ENCODE measurements around the gene PDCL3. TPM values are rescaled to one million over a fixed set of nuclear protein-coding genes. Genes with fewer than 3 reads are reported as not detected.
A peak's percentile ranks its signal among the peaks of the same experiment; 100 is the strongest.

Gene PDCL3
- total RNA-seq, 4 donors from 2014 or later: 20.8 to 22.9 (median 21.7) TPM

GRCh38 chr2:100610381-100610831 lies 47.6 kb downstream of the PDCL3 start:
- no peak for DNase-seq (ENCODE audit: low spot score in 2 of 2)
- TF ChIP-seq EP300 (IDR thresholded peaks at IDR 0.05) (no peak), CTCF (IDR thresholded peaks at IDR 0.05) (peak in 1 of 2 donors; percentile 68)
- Histone ChIP-seq H3K27ac (no peak overlapping the region), H3K4me1 (no peaks in the 10 kb centered on the region), H3K4me3 (no peak overlapping the region), H3K27me3 (no peaks in the 10 kb centered on the region), H3K9me3 (no peaks in the 10 kb centered on the region), H3K36me3 (no peaks in the 10 kb centered on the region)
- 64% methylated on average over 2 of the region's 13 CpGs for WGBS

GRCh38 chr2:100611079-100612029 lies 48.6 kb downstream of the PDCL3 start:
- no peak overlapping the region for H3K27ac ChIP-seq
- H3K9me3 ChIP-seq: no peaks in the 10 kb centered on the region
- H3K4me1 ChIP-seq: no peaks in the 10 kb centered on the region
- no peak for TF ChIP-seq POLR2AphosphoS5 (IDR thresholded peaks at IDR 0.05)
- TF ChIP-seq CTCF (IDR thresholded peaks at IDR 0.05): no peak
- TF ChIP-seq POLR2A (IDR thresholded peaks at IDR 0.05): no peak
- TF ChIP-seq EP300 (IDR thresholded peaks at IDR 0.05): no peak
- no peak overlapping the region for H3K4me3 ChIP-seq
- no peaks in the 10 kb centered on the region for H3K27me3 ChIP-seq
- H3K36me3 ChIP-seq: no peaks in the 10 kb centered on the region
- DNase-seq (ENCODE audit: low spot score in 2 of 2): peak in 1 of 2 donors; percentile 53
- 91% methylated on average over 24 of the region's 24 CpGs for WGBS

GRCh38 chr2:100612388-100613000 lies 49.7 kb downstream of the PDCL3 start:
- H3K9me3 ChIP-seq: no peaks in the 10 kb centered on the region
- no peak for DNase-seq (ENCODE audit: low spot score in 2 of 2)
- H3K27me3 ChIP-seq: no peaks in the 10 kb centered on the region
- TF ChIP-seq POLR2A (IDR thresholded peaks at IDR 0.05): no peak
- TF ChIP-seq POLR2AphosphoS5 (IDR thresholded peaks at IDR 0.05): no peak
- no peak for TF ChIP-seq EP300 (IDR thresholded peaks at IDR 0.05)
- no peak for TF ChIP-seq CTCF (IDR thresholded peaks at IDR 0.05)
- H3K27ac ChIP-seq: no peak overlapping the region
- H3K4me3 ChIP-seq: no peak overlapping the region
- no peaks in the 10 kb centered on the region for H3K36me3 ChIP-seq
- 89% methylated on average over 9 of the region's 9 CpGs for WGBS
- no peaks in the 10 kb centered on the region for H3K4me1 ChIP-seq

- Histone ChIP-seq H3K4me3 (no peak overlapping the region), H3K9me3 (no peaks in the 10 kb centered on the region), H3K4me1 (no peaks in the 10 kb centered on the region), H3K27ac (no peak overlapping the region), H3K27me3 (no peaks in the 10 kb centered on the region), H3K36me3 (no peaks in the 10 kb centered on the region)
- no peak for DNase-seq (ENCODE audit: low spot score in 2 of 2)
- 58% methylated on average over 1 of the region's 1 CpG for WGBS
- no peak for TF ChIP-seq POLR2A (IDR thresholded peaks at IDR 0.05)
Observed at GRCh38 chr2:100613719-100614118, 50.9 kb downstream of the PDCL3 start.

- no peaks in the 10 kb centered on the region for H3K27me3 ChIP-seq
- H3K36me3 ChIP-seq: no peaks in the 10 kb centered on the region
- no peak overlapping the region for H3K4me3 ChIP-seq
- H3K4me1 ChIP-seq: no peaks in the 10 kb centered on the region
- 90% methylated on average over 4 of the region's 11 CpGs for WGBS
- no peak overlapping the region for H3K27ac ChIP-seq
- TF ChIP-seq EP300 (IDR thresholded peaks at IDR 0.05) (no peak), CTCF (IDR thresholded peaks at IDR 0.05) (no peak), POLR2AphosphoS5 (IDR thresholded peaks at IDR 0.05) (no peak), POLR2A (IDR thresholded peaks at IDR 0.05) (no peak)
- no peaks in the 10 kb centered on the region for H3K9me3 ChIP-seq
- DNase-seq (ENCODE audit: low spot score in 2 of 2): no peak
Observed at GRCh38 chr2:100614455-100615000, 51.7 kb downstream of the PDCL3 start.
